Epidermal melanocyte (primary cell): ENCODE data around the gene SLIRP.
"Not testable (repeated sequence)": the region's sequence is repeated elsewhere in the genome, so short reads cannot be mapped to it uniquely, and the experiment has no call there.

Experiments
- DNase-seq: peaks from one replicate; pipeline ENCODE4 v3.0.0; 2011; ENCODE audit warnings: low spot score; ENCODE audit not compliant: insufficient read length

SLIRP gene

DNA sequence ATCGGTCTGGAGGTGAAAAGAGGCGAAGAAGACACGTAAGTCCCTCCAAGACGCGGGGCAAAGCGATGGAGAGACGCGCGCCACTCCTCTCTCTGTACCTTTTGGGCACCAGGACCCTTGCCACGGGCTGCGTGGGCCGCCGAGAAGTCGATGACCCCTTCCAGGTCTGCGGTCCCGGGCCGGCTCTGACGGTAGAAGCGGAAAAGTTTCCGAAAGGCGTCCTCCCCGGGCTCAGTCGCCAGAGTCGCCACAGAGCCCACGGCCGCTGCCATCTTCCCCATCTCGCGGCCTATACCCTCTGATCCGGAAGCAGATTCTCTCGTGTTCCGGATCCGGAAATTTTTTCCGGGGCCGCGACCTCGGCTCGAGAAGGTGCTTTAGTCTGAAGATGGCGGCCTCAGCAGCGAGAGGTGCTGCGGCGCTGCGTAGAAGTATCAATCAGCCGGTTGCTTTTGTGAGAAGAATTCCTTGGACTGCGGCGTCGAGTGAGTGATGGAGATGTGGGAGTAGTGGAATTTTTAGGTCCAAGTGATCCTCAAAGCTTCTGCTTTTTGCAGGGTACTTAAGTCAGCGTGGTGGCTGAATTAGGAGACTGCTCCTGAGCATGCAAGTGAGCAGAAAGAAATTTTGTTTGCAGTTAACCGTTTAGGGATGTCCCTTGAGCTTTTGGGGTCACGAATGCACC, at the start of gene SLIRP, which contains the start of gene ALKBH1:
TSS of gene SLIRP (plus strand) at position 380 of the 685 bp plus-strand sequence. CDS start at position 389, 9 bp downstream.
TSS of gene ALKBH1 (minus strand) at position 300 of the 685 bp plus-strand sequence. CDS start at position 281, 19 bp downstream.
- peak; percentile 92 for DNase-seq

DNA sequence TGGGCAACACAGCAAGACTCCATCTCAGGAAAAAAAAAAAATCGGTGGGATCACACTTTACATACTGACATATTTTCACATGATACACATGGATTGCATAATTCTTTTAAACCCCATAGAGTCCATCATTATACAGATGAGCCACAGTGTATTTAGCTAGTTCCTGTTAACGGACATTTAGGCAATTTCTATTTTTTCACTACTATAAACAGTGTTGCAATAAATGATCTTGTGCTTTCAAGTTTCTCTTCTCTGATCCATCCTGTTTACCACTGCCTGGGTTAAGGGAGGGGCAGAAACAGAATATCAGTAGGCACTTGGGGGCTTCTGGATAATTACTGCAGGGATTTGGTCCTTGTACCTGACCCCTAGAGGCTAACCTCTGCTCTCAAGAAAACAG, 48.1 kb upstream of the SLIRP start:
- DNase-seq, result no peak

DNA sequence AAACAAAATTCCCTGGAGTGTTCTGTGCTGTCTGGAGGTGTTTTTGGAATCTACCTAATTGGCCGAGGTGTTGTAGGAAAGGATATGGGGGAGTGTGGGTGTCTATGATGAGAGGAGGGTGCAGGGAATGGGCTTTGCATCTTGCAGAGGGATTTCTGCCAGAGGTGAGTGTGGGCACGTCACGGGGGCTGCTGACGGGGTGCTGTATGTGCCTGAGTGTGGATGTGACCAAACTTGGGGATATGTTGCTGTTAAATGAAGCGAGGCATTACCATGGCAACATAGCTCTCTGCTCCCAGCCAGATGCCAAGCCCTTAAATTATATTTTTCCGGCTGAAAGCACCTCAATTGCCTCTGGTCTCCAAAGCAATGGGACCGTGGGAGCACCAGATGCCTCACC, 47.1 kb upstream of the SLIRP start:
- no peak for DNase-seq

DNA sequence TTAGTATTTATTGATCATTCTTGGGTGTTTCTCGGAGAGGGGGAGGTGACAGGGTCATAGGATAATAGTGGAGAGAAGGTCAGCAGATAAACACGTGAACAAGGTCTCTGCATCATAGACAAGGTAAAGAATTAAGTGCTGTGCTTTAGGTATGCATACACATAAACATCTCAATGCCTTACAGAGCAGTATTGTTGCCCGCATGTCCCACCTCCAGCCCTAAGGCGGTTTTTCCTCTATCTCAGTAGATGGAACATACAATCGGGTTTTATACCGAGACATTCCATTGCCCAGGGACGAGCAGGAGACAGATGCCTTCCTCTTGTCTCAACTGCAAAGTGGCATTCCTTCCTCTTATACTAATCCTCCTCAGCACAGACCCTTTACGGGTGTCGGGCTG, 46.3 kb upstream of the SLIRP start:
- DNase-seq, result not testable (repeated sequence)

DNA sequence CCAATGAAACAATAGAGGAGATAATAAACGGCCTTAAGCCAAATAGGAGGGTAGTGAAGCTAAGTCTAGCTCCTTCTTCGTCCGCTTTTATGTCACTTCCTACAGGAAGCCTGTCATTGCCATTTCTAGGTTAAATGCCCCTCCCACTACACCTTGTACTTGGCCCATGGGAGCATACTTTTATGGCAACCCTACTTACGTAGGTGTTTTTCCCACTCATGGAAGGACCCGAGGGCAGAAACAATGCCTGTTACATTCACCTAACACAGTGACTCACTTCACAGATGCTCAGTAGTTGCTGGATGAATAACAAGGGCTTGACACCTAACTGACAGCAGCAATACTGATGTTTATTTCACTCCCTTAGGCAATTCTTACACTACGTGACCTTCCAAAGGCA, 44.6 kb upstream of the SLIRP start:
- DNase-seq, result no peak

DNA sequence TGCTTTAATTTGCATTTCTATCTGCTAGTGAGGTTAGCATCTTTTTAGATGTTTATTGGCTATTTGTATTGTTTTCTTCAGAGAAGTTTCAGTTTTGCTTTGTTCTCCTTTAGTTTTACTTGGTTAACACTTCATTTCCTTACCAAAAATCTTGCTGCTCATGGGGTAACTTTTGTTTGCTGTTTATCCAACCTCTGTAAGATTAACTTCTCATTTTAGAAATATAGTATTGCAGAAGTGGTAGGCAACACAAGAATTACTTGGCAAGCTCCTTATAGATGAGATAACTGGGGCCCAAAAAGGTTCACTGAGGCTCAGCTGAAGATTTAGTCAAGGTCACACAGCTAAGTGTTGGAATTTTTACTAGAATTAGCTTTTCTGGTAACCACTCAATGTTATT, 40.6 kb upstream of the SLIRP start:
- no peak for DNase-seq

DNA sequence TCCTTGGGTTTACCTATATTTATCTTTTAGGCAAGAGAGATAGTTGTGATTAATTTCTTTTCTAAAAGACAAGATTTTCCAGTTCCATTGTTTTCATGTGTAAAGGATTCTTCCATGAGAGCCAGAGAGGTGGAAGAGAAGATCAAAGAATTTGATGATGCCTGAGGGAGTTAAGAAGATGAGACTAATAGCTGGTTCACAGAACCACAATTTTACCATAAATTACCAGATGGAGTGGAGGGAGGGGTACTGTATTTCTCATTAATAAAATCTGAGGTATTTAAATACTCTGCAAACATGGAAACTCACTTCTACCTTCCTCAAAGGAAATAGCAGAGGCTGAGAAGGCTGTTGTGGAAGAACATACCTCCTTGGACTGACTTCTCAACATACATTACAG, 34.7 kb upstream of the SLIRP start:
- DNase-seq, result no peak

DNA sequence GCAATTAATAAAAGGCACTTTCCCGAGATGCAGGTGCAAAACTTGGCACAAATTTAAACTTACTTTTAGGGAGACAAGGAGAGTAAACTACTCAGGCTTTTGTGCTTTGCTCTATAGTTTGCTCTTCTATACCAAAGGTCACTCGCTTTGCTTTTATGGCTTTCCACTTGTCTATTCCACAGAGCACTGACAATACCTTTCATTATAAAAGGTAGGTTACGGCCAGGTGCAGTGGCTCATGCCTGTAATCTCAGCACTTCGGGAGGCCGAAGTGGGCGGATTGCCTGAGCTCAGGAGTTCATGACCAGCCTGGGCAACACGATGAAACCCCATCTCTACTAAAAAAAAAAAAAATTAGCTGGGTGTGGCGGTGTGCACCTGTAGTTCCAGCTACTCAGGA, 33.0 kb upstream of the SLIRP start:
- no peak for DNase-seq

DNA sequence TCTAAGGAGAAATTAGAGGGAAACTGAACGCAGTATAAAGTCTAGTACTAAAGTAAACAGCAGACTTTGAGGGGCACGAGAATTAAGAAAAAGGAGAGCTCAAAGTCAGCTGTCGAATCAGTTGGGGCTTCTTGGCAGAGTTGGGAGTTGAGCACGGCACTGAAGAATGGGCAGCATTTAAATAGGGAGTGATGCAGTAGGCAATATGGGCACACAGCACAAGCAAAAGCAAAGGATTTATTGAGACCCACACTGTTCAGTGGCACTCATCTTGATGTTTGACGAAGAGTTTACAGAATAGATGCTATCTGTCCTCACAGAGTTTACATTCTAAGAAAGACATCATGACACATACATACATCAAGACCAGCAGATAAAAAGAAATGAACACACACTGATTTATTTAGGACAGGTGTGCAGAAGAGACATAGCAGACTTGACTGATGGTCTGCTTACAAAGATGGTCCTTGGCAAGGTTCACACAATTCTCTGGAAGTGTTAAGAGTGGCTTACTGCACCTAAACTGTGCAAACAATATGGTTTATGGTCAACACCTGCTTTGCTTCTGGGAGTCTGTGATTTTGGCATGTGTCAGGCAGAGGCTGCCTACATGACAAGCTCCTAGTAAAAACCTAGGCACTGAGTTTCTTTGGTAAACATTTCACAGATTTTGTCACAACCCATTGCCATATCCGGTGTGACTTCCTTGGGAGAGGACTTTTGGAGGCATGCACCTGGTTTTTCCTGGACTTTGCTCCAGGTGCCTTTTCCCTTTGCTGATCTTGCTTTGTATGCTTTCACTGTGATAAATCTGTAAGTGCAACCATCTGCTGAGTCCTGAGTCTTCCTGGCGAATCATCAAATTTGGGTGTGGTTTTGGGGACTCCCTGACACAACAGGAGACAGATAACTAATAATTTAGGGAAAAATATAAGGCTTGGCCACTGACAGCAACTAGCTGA, 26.4 kb upstream of the SLIRP start:
- DNase-seq, result no peak

DNA sequence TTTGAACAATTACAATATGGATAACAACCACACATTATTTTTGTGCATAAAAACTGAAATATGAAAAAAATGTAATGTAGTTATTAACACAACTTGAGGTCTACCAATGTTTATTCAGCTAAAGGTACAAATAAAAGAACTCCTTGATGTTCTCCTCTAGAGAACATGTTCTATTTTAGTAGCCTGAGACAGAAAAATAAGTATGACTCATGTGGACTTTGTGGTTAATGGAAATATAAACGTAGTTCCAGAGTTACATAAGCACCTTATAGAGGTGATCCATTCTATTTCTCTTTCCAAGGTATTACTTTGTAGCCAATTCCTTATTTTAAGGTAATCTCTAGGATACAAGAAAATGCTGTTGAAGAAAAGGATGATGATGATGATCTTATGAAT, 25.7 kb upstream of the SLIRP start:
- DNase-seq, result no peak

DNA sequence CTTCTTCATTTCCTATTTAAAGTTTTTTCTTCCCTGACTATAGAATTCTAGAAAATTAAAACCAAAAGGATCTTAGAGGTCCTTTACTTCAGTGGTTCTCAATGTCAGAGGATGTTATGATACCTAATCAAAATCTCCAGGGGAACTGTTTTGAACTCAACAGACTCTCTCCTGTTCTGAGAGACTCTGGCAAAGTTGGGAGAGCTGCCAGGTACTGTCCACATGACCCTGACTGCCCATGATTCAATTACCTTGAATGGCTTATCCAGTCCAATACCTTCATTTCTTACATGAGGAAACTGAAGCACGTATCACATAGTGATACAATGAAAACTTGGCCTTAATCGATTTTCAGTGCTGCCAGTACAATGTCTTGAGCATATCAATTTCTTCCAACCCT, 16.6 kb upstream of the SLIRP start:
- no peak for DNase-seq

DNA sequence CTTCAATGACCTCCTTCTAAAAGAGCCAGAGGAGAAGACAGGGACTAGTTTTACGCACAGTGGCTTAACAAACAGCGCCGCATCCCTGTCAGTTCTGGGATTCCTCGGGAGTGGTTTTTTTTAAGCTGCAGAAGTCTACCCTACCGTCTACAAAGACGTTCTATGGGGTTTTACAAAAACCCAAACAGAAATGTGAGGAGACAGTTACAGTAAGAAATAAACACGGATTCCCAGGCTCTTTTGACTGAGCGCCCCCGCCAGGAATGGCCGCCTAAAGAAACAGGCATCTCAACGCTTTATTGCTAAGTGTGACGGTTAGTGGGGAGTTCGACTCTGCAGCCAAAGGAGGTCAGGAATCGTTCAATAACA, 564 bp upstream of the SLIRP start:
- DNase-seq, result peak; percentile 45

DNA sequence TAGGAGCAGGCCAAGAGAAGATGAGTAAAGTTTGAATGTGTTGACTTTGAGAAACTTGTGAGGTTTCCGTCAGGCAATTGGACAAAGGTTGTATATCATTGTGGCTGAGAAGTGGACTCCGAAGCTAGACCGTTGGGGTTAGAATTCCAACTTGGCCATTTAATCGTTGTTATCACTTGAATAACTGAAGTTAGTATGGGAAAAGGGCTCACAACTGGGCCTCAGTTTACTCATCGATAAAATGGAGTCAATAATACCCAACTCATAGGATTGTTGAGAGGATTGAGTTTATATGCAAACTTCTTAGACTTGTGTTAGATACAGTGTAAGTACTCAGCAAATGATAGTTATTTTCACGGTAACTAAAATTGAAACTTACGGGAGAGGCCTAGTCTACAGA, 846 bp downstream of the SLIRP start:
- no peak for DNase-seq

DNA sequence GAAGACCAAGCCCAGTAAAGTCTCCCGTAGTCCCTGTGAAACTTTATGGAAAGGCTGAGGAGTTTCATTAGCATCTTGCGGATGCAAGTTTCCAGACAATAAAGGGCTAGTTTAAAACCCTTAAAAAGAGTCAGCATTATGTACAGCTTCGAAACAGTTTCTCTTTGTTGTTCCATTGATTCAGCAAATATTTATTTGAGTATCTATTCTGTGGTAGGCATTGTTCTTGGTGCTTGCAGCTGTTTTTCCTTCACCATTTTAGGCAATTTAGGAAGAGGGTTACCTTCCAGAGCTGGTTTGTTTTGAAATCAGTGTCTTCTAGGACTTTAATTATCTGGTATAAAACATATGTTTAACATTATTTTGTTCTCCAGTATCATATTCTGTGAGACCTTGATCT, 1.5 kb downstream of the SLIRP start:
- DNase-seq, result no peak

DNA sequence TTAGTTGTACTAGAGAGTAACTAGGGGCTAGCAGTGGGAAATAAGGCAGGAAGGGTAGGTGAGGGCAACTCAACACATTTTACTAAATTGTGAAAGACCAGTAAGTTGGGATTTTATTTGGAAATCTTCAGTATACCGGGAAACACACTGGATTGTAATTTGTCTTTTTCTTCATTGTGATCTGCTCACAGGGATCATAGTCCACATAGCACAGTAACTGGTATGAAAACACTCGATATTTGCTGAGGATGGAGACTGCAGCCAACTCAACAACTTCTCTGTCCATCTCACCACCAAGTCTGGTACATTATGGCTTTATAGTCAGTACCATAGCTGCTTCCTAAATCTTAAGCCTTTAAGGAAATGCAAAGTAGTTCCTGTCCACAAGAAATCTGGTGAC, 2.5 kb downstream of the SLIRP start:
- no peak for DNase-seq

DNA sequence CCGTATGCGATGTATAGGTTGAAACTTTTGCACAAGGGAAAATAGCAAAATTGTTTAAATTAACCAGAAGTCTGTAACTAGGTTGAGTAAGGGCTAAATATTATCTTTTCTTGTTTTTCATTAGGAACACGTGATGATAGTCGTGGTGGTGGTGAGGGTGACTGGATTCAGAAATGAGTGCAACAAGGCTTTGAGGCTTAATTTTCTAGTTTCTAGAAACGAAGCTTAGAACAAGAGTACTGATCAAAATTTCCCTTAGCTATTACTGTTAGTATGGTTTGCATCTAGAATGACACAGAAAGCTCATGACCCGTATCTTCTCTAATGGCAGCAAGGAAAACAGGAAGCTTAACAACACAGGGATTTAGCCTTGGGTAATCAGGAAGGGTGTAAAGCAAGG, 7.0 kb downstream of the SLIRP start:
- no peak for DNase-seq

DNA sequence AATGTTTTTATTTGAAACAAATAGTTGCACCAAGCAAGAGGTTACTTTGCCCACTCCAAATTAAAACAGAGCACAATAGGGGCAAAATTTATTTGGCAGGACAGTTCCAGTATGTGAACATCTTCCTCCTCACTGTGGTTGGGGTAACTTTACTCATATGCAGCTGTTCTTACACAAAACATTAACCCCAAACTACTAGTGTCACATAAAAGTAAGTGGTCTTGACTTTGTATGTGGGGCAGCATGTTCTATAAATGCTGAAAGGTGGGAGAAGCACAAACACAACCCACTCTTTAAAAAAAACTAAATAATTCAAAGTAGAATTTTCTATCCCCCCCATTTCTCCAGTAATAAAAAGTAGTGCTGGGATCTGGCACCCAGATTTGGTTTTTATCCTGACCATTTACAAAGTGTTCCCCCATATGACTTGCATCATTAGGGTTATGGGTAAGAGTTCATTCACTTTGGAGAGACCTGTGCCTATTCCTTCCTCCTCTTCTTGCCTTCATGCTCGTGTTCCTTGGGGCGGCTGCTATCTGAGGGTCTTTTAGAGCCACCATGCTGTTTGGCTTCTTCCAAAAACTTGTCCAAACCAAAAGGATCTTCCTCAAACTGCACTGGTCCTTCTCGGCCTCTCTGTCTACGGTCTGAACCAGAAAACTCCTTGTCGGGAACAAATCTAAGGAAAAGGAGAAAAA, 9.9 kb downstream of the SLIRP start:
- no peak for DNase-seq

DNA sequence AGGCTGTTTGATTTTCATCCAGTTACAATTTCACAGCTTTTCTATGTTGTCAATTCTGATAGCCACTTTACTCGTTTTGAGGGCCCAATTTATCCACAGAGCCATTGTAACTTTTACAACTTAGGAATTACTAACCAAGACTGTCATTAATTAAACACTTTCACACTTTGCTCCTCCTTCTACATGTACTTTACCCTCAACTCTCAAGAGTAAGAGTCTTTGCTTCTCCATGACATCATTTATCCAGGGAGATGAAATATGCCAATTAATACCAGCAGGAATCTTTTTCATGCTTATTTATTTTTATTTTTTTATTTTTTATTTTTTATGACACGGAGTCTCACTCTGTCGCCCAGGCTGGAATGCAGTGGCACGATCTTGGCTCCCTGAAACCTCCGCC, 13.5 kb downstream of the SLIRP start:
- no peak for DNase-seq

DNA sequence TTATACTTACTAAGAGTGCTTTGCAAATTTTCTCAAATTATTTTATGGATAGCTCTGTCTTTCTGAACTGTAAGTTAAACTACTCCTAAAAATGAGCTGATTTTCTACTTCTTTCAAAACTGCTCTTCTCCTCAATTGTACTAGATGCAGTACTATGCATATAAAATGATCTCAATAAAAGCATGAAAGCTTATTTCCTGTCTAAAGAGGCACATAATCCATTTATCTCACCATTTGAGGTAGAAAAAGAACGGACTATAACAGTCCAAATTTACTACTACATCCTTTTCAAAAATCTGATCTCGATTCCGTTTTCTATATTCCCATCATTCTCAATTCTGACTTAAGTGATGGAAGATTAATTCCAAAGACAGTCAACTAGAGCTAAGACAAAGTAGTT, 14.4 kb downstream of the SLIRP start:
- DNase-seq, result no peak

DNA sequence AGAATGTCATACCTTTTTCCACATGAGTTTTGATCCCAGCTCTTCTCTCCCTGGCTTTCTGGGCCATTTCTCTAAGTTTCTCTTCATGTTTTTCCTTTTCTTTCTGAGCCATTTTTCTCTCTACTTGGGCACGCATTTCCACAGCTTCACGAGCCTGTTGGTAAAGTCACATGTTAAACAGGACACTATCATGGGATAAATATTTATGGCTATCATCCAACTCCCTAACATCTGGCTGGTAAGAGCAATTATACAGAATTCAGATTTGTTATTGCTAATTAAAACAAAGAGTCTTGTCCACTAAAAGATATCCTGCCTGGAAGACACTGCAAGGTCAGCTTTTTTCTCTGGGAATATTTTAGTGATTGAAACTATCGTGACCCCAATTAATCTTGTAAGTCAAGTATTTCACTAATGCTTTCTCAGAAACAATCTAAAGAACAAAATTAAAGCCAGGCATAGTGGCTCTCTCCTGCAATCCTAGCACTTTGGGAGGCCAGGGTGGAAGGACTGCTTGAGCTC, 23.1 kb downstream of the SLIRP start:
- DNase-seq, result no peak

DNA sequence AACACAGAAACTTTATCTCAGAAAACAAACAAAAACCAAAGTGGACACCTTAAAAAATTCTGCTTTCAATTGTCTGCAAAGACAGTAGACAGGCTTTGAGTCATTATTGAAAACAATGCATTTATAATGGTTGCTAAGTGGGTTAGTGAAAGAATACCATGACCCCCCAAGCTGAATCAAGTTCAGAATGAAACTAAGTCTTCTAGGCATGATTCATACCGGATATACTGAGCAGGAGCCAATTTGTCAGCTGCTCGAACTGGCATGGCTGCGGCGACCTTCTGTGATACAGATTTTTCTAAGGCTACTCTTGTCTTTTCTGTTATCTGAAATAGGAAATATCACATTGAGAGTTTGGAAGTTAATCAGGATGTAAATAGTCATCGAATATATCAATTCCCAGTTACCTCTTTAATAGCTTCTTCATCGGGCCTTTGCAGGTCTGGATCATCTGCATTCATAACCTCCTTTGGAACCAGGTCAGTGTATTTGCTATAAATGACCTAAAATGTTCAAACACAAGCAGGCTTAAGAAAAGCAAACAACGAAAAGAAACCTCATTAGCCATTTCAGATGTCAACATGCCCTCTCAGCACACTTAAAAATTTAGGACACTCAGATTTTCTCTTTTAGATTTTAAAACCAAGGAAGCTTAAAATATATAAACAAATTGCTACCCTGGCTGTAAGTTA, 30.8 kb downstream of the SLIRP start:
- no peak for DNase-seq
